UCSD-AML1 (cell line): ENCODE results near the gene PAX8.

ENCODE experiments used
- DNase-seq: peaks from one replicate; lab custom pipeline; 2025; ENCODE audit not compliant: unreplicated experiment; lab: John Stamatoyannopoulos, UW

Gene PAX8

DNA sequence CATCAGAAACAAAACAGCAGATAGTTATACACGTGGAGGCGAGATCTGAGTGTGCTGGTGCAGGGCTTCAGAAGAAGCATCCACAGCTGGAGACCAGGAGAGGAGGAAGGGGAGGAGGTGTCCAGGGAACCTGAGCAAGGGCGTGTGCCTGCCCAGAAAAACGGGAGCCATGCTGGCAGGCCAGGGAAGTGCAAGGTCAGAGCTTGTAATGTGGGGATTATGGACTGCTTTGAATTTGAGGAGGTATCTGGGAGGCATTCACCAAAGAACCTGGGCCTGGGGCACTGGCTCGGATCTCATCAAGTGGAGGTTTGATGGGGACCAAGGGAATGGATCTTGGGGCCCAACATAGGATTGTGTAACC is 92.3 kb downstream of the PAX8 start:
- no peak for DNase-seq

DNA sequence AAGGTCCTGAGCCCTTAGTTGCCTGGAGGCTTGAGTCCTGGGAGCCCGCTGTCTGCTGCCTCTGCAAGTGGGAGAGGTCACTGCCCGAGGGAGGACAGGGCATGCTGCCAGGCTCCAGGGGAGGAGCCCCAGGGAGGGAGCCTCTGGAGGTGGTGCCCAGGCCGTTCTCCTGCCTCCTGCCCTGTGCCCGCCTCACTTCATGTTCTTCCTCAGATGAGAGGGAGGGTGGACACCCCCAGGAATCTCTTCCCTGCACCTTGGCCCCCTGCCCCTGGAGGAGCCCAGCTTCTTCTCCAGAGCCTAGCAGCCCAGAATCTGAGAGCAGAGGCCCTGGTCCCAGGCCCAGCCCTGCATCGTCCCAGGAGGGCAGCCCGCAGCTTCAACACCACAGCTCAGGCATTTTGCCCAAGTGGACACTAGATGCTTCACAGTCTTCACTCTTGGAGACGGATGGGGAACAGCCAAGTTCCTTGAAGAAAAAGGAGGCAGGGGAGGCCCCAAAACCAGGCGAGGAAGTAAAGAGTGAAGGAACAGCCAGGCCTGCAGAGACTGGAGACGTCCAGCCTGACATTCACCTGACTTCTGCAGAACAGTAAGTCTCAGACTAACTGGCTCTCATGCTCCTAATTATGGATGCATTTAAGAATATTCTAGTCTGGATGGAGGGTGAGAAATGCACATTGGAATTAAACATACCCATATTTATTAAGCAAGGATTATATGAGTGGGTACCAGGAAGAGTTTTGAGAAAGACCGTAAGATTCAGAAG is 92.9 kb downstream of the PAX8 start:
- DNase-seq = no peak

DNA sequence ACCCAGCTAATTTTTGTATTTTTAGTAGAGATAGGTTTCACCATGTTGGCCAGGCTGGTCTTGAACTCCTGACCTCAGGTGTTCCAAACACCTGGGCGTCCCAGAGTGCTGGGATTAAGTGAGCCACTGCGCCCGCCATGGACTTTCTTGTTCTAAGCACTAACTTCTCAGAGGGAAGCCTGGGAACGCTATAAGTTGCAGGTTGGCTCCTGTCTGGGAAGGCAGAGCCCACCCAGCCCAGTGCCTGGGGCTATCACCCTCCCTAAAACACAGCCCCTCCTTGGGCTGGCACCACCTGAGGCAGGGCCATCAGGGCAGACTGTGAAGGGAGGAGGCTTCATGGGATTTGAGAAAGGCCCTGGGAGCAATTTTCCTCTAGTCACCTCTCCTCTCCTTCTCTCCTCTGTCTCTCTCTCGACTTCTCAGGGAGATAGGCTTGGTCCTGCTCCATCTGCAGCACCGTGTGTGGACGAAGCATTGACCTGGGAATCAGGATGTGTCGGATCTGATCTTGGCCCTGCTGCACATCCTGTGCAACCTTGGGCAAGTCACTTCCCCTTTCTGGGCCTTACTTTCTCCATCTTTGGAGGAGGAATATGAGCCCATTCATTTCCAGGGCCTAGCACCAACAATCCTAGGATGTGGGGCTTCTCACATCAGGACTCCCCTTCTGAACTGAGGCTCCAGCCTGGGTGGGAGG is 94.0 kb downstream of the PAX8 start:
- DNase-seq = no peak

DNA sequence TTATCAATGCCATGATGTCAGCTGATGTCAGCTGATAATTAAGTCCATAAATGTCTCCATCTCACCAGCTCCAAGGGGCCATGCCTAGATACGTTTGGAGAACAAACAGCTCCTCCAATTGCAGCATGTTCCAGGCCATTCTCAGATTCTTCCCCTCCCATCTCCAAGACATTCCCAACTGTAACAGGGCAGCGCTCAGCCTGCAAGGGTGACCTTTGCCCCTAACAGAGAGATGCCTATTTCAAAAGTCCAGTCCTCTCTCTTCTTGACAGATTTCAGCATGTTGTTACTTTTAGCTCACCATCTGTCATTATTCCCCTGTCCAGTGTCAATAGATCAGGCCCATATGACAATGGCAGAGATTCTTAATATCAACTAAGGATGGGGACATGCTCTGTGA is 95.0 kb downstream of the PAX8 start:
- DNase-seq = no peak

DNA sequence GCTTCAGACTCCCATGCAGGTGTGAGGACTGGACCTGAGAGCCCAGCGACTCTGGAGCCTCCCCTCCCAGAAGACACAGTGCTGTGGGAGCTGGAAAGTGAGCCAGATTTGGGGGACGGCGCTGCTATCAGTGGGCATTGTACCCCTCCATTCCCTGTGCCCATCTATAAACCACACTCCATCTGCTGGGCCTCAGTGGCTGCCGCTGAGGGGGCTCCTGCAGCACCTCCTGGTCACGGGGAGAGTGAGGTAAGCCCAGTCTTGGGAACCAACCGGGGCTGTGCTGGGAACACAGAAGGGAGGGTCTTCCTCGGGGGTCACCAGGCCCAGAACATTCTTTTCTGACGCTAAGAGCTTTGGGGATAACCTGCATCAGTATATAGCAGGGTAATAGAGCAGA is 95.5 kb downstream of the PAX8 start:
- no peak for DNase-seq

DNA sequence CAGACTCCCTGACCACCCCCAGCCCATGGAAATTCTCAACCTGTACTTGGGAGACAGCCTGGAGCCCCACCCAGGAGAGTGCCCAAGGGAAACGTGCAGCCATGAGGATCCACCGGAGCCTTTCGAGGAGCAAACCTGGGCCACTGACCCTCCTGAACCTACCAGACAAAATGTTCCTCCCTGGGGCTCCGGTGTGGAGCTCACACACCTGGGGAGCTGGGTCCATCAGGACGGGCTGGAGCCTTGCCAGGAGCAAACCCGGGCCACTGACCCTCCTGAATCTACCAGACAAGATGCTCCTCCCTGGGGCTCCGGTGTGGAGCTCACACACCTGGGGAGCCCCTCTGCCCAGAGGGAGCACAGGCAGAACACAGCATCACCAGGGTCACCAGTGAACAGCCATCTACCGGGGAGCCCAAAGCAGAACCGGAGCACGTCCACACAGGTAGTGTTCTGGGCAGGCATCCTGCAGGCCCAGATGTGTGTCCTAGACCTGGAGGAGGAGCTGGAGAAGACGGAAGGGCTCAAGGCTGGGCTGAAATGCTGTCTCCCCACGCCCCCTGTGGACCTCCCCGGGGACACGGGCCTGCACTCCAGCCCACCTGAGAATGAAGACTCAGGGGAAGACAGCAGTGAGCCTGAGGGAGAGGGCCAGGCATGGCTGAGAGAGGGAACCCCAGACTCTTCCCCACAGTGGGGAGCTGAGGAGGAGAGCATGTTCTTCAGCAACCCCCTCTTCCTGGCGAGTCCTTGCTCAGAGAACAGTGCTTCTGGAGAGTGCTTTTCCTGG is 96.1 kb downstream of the PAX8 start:
- no peak for DNase-seq

DNA sequence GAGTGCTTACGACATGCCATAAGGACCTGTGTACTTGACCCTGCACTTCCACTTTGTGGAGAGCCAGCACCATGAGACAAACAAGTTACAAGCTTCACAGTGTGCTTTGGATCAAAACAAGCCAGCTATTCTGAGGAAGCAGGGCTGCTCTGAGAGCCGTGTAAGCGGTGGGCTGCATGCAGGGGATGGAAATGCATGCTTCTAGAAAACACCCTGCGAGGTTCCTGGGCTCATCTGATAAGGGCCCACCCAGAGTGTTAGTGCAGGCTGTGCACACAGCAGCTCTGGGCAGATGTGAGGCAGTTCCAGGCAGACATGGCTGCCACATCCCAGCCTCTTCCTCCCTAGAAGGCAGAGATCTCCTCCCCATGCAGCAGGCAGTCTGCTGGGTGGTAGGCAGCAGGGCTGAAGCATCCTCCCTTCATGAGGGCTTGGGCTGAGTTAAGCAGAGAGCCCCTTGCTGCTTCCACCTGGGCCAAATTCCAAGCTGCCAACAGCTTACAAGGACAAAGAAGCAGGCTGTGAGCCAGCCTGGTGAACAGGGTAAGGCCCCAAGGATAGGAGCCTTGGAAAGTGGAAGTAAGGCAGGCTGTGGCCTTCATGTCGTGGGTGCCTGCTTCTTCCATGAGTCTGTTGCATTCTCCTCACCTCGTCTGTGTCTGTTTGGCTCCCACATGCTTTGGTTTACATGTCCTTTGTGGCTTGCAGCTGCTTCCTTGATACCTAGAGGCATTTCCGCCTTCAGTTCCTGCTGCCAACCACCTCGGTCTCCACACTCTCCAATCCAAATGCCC is 97.3 kb downstream of the PAX8 start:
- DNase-seq = peak; percentile 64

DNA sequence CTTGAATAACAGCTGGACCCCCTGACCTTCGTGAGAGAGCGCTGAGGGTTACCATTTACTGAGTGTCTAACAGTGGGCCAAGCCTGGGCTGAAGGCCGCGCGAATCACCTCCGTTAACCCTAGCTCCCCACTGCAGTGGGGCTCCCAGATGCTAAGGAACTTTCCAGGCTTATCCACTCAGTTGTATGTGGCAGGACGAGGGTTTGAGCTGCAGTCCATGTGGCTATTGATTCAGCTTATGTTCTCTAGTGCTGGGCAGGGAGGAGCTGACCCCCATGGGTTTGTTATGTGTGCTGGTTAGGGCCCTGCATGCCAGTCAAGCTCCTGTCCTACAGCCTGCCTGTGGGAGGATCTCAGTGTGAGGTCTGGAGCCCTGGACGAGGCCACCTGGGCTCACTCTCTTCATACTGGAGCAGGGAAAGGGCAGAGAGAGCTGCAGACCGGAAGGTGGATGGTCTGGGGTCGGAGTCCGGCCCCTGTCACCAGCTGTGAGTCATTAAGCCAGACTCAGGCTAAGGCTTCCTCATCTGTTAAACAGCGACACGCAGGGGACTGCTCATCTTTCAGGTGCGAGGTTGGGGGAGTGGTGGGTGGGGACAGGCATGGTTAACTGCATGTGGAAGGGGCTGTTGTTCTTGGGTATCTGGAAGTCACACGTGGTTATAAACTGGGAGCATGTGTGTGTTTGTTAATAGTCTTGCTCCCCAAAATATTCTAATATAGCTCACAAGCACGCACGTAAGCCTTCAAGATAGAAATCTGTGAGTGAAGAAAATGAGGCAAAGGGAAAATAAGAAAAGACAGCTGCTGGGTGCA is 98.4 kb downstream of the PAX8 start:
- no peak for DNase-seq

DNA sequence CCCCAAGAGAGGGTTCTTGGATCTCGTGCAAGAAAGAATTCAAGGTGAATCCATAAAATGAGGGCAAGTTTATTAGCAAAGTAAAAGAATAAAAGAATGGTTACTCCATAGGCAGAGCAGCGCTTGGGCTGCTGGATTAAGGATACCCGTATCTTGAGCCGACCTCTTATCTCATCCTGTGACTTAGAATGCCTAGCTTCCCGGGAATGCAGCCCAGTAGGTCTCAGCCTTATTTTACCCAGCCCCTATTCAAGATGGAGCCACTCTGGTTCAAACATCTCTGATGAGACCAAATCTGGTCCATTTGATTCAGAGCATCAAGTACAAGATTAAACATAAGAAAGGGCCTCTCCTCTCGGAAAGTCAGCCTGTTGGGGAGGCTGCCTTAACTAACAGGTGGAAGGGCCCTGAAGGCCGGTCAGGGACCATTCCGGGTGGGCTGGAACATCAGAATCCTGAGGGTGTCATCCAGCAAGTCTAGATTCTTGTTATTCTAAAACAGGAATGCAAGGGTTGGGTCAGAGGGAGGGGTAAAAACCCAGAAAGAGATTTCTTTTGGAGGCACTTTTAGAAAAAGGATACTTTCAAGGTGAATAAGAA is 99.2 kb downstream of the PAX8 start:
- no peak for DNase-seq

DNA sequence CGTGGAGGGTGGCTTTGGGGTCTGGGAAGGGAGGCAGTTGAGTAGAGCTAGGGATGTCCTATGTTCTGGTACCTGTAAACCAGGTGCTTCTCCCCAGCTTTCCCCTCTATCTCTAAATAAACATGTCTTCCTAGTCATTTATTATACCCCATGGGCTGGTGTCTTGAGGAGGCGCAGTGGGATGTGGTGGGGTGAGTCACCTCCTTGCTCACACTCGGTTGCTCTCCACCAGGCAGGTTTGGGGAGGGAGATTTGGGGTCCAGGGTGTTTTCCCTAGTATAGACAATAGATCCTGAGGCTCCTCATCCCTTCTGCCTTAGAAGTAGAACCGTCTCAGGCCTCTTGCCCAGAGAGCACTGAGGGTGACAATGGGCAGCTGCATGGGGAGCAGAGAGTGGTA is 99.8 kb downstream of the PAX8 start:
- DNase-seq = no peak

DNA sequence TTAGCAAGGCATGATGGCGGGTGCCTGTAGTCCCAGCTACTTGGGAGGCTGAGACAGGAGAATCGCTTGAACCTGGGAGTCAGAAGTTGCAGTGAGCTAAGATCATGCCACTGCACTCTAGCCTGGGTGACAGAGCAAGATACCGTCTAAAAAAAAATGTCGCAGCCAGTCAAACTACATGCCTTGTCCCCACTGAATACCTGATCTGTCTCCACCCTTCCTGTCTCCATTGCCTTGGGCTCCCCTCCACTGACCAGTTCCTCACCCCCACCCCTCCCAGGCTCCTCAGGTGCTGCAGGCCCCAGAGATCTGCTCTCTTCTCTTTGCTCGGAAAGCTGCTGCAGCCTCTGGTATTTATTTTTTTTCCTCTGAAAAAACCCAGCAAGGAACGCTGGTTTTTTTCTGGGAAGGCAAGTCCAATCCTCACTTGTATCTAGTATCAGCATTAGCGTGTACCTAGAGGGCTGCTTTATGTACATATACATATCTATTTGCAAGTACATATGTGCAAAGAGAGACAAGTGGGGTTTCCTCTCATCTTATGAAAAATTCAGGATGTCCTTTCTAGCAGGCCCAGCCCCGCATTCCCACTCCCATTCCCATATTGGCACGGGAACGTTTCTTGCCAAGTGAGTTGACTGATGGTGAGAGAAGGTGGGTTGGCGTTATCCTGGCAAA is 100.5 kb downstream of the PAX8 start:
- DNase-seq = no peak

DNA sequence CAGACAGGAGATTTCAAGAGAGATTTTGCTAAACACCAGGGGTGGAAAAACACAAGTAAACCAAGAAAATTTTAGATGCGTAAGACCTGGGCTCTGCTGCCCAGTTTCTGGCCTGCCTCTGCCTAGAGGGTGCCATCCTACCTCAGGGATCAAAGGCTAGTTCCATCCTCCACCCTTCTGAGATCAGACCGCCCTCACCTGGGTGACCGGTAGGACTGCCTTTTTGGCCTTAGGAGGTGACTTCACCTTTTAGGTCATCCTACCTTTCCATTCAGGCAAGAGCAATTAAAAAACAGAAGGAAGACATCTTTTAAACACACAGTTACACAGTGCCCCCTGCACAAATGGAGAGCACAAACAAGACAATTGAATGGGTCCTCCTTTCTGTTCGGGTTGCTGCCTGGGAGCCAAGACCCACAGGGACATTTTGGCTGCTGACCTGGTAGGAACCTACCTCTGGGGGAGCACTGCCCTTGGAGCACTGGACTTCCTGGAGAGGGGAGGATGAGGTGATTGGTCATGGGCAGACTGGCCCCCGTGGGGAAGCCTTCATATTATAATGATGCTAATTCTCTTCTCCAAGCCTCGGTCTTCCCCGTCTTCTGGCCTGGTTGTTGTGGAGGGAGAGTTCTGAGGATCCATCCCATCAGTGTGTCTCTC is 101.9 kb downstream of the PAX8 start:
- no peak for DNase-seq

DNA sequence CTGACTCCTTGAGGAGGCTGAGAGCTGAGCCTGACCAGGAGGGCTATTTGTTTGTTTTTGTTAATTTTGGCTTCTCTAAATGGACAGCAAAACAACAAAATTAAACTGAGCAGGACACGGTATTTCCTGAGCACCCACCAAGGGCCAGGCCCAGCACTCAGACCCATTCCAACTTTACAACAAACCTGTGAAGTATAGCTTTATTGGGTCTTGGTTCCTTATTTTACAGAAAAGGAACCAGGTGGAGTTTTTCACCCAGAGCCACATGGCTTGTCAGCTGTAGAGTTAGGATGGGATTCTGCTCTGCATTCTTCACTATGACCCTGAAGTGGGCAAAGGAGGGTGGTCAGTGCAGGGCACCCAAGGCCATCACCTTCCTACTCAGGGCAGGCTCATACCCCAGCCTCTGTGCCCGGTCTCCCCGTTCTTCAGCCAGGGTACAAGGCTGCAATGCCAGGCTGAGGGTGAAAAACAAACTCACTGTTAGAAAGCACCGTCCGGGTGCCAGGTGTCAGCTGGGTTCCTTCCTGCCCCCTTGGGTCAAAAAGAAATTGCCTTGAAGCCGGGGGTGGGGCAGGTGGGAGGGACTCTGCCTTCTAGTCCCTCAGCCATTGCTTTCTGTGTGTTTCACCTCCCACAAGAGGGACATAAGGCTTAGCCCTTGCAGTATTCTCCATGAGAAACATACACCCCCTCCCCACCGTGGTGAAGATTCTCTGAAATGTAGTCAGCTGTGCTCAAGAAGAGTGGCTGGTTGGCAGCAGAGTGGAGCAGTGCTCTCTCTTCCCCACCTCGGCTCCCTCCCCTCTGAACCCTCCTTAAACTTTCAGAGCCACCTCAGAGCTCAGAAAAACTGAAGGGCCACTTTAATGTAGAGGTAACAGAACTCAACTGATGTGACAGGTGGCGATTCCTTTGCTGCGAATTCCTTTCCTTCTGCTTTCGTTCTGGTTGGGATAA is 102.7 kb downstream of the PAX8 start:
- DNase-seq = no peak

DNA sequence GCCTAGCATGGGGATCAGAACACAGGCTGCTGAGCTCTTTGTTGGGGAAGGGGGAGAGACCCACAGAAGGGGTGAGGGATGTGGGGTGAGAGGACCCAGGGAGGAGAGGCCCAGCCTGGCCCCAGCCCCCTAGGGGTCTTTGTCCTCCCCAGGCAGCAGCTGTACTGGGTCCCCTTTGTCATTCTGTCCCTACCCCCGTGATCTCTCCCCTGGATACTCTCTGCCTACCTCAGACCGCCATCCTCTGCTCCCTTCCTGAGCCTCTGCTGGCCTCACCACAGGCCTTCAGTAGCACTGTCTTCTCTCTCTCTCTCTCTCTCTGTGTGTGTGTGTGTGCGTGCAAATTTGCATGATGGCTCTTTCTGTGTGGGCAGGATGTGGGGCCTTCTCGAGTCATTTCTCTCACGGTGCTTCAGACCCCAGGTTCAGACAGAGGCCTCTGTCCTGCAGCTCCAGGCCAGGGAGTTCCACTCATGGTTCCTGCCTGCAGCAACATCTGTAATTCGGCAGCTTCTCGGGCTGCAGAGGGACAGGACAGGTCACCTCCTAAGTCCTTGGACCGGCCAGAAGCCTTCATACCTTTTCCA is 103.6 kb downstream of the PAX8 start:
- DNase-seq = peak; percentile 50

DNA sequence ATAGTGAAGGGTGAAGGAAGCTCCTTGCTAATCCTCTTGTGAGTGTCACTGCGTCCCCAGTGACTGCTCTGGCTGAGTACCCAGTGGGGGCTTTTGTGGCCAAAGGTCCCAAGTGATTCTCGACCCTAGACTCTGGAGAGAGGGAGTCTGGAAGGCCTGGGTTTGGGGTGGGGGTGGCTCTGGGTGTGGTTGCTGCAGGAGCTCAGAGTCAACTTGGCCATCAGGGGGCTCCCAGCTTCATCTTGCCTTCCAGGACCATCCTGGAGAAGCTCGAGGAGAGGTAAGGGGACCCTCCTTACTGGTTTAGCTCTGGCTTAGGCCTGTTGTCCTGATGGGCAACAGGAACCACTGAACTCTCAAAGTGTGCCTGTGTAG is 104.4 kb downstream of the PAX8 start:
- peak; percentile 60 for DNase-seq

DNA sequence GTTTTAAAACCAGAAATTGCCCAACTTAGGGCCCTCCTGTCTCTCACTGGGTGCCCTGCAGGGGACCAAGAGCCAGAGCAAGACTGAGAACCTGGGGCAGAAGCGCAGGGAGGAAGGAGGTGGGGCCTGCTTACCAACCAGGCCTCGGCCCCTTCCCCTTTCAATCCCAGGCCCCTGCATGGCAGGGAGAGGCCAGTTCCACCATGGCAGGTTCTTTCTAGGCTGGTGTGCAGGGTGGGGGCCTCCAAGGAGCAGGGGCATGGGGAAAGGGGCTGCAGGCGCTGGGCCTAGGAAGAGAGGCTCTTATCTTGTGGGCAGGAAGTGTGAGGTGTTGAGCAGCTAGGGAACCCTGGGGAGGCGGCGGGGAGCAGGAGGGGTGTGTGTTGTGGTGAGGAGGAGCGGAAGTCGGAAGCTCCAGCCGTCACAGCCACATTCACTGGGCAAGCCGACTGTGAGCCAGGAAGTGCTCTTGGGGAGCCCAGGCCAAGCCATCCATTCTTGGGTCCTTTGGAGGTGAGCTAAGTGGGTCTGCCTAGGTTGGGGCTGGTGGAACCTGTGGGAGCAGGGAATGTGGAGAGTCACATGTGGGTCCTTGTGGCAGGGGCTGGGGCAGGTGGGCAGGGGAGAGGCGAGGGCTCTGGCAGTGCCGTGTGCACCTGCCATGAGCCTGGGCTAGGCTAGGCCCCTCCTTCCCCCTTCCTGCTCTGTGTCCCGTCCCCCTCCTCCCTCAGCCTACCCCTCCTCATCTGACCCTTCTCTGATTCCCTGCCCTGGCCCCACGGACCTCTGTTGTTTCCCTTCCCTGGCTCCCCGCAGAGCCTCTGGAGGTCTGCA is 105.0 kb downstream of the PAX8 start, which contains the start of gene PSD4:
TSS of gene PSD4 (plus strand) at position 430 of the 834 bp plus-strand sequence. CDS start 8,486 bp downstream, outside the sequence.
- DNase-seq = peak; percentile 89
